BE2C (cell line): ENCODE measurements around the gene RNF187.

ENCODE experiments used
- DNase-seq: peaks from one replicate; pipeline ENCODE4 v3.0.0-alpha.2; 2020
- H3K27me3 ChIP-seq: fragments of 250-450 bp; sonication (Bioruptor Pico); 2 replicates; pipeline ENCODE4 v1.5.1; 2020; ENCODE audit warnings: mild to moderate bottlenecking
- H3K36me3 ChIP-seq: fragments of 250-450 bp; sonication (Bioruptor Pico); 2 replicates; pipeline ENCODE4 v1.5.1; 2020; ENCODE audit warnings: mild to moderate bottlenecking
- H3K4me1 ChIP-seq: fragments of 250-450 bp; sonication (Bioruptor Pico); 2 replicates; pipeline ENCODE4 v1.5.1; 2020
- H3K4me3 ChIP-seq: 2 replicates; pipeline ENCODE4 v1.5.1; 2011; ENCODE audit warnings: low read depth, low read length
- H3K9me3 ChIP-seq: fragments of 250-450 bp; sonication (Bioruptor Pico); 2 replicates; pipeline ENCODE4 v1.5.1; 2020
- TF ChIP-seq, protein P1 (sequence below): IDR thresholded peaks from 2 replicates; pipeline ENCODE4 v1.5.1; 2012; ENCODE audit warnings: mild to moderate bottlenecking, low read depth, low read length

Gene RNF187

DNA sequence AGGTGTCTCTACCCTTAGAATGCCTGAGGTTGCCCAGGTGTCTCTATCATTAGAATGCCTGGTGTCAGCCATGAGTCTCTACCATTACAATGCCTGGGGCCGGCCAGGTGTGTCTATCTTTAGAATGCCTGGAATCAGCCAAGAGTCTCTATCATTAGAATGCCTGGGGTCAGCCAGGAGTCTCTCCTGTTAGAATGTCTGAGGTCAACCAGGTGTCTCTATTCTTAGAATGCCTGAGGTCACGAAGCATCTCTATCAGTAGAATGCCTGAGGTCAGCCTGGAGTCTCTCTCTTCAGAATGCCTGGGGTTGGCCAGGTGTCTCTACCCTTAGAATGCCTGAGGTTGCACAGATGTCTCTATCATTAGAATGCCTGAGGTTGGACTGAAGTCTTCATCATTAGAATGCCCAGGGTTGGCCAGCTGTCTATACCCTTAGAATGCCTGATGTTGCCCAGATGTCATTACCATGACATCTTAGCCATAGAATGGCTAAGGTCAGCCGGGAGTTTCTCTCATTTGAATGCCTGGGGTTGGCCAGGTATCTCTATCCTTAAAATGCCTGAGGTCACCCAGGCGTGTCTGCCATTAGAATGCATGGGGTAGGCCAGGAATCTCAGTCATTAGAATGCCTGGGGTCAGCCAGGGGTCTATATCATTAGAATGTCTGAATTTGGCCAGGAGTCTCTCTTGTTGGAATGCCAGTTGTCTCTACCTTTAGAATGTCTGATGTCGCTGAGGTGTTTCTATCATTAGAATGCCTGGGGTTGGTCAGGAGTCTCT lies 44.0 kb downstream of the RNF187 start:
- Histone ChIP-seq H3K4me1 (no peaks in the 10 kb centered on the region), H3K36me3 (no peaks in the 10 kb centered on the region), H3K27me3 (no peaks in the 10 kb centered on the region), H3K9me3 (no peaks in the 10 kb centered on the region; the same call in 1 of the 2 replicates), H3K4me3 (no peak overlapping the region)
- no peak for DNase-seq
- TF ChIP-seq, protein P1, sequence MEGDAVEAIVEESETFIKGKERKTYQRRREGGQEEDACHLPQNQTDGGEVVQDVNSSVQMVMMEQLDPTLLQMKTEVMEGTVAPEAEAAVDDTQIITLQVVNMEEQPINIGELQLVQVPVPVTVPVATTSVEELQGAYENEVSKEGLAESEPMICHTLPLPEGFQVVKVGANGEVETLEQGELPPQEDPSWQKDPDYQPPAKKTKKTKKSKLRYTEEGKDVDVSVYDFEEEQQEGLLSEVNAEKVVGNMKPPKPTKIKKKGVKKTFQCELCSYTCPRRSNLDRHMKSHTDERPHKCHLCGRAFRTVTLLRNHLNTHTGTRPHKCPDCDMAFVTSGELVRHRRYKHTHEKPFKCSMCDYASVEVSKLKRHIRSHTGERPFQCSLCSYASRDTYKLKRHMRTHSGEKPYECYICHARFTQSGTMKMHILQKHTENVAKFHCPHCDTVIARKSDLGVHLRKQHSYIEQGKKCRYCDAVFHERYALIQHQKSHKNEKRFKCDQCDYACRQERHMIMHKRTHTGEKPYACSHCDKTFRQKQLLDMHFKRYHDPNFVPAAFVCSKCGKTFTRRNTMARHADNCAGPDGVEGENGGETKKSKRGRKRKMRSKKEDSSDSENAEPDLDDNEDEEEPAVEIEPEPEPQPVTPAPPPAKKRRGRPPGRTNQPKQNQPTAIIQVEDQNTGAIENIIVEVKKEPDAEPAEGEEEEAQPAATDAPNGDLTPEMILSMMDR = no peak

DNA sequence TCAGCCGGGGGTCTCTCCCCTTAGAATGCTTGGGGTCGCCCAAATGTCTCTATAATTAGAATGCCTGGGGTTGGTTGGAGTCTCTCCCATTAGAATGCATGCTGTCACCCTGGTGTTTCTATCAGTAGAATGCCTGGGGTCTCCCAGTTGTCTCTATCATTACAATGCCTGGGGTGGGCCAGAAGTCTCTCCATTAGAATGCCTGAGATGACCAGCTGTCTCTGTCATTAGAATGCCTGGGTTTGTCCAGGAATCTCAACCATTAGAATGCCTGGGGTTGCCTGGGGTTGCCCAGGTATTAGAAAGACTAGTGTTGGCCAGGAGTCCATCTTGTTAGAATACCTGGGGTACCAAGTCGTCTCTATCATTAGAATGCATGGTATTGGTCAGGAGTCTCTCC lies 51.6 kb downstream of the RNF187 start:
- Histone ChIP-seq H3K4me1 (no peaks in the 10 kb centered on the region), H3K27me3 (no peaks in the 10 kb centered on the region), H3K4me3 (no peak overlapping the region), H3K9me3 (no peaks in the 10 kb centered on the region), H3K36me3 (no peaks in the 10 kb centered on the region)
- TF ChIP-seq, protein P1 = no peak
- no peak for DNase-seq

DNA sequence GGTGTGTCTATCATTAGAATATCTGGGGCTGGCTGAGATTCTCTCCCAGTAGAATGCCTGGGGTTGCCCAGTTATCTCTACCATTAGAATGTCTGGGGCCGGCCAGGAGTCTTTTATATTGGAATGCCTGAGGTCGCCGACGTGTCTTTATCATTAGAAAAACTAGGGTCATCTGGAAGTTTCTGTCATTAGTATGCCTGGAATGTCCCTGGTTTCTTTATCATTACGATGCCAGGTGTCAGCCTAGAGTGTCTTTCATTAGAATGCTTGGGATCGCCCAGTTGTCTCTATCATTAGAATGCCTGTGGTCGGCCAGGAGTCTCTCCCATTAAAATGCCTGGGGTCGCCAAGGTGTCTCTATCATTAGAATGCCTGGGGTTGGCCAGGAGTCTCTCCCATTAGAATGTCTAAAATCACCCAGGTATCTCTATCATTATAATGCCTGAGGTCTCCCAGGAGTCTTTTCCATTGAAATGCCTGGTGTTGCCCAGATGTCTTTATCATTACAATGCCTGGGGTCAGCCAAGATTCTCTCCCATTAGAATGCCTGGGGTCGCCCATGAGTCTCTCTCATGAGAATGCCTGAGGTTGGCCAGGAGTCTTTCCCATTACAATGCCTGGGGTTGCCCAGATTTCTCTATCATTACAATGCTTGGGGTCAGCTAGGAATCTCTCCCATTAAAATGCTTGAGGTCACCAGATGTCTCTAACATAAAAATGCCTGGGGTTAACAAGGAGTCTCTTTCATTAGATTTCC lies 53.2 kb downstream of the RNF187 start:
- H3K4me3 ChIP-seq = no peak overlapping the region
- no peak for DNase-seq
- H3K9me3 ChIP-seq = no peaks in the 10 kb centered on the region
- H3K36me3 ChIP-seq = no peaks in the 10 kb centered on the region
- H3K27me3 ChIP-seq = no peaks in the 10 kb centered on the region
- TF ChIP-seq, protein P1 = no peak
- H3K4me1 ChIP-seq = no peaks in the 10 kb centered on the region

DNA sequence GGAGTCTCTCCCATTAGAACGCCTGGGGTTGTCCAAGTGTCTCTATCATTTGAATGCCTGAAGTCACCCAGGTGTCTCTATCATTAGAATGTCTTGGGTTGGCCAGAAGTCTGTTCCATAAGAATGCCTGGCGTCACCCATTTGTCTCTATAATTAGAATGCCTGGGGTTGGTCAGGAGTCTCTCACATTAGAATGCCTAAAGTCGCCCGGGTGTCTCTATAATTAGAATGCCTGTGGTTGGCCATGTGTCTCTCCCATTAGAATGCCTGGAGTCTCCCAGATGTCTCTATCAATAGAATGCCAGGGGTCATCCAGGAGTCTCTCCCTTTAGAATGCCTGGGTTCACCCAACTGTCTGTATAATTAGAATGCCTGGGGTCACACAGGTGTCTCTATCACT lies 54.5 kb downstream of the RNF187 start:
- TF ChIP-seq, protein P1 = no peak

DNA sequence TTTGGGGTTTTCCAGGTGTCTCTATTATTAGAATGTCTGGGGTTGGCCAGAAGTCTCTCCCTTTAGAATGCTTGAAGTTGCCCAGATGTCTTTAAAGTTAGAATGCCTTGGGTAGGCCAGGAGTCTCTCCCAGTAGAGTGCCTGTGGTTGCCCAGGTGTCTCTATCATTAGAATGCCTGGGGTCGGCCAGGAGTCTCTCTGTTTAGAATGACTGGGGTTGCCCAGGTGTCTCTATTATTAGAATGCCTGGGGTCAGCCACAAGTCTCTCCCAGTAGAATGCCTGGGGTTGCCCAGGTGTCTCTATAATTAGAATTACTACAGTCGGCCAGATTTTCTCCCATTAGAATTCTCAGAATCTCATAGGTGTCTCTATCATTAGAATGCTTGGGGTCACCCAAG lies 55.2 kb downstream of the RNF187 start:
- Histone ChIP-seq H3K27me3 (no peaks in the 10 kb centered on the region), H3K4me3 (no peak overlapping the region), H3K36me3 (no peaks in the 10 kb centered on the region), H3K9me3 (no peaks in the 10 kb centered on the region), H3K4me1 (no peaks in the 10 kb centered on the region)
- DNase-seq = no peak
- TF ChIP-seq, protein P1 = no peak

More for the DNA sequence above, 54.5 kb downstream of the RNF187 start:
- H3K36me3 ChIP-seq = no peaks in the 10 kb centered on the region
- no peak overlapping the region for H3K4me3 ChIP-seq
- H3K9me3 ChIP-seq = no peaks in the 10 kb centered on the region
- no peaks in the 10 kb centered on the region for H3K4me1 ChIP-seq
- no peaks in the 10 kb centered on the region for H3K27me3 ChIP-seq
- no peak for DNase-seq

DNA sequence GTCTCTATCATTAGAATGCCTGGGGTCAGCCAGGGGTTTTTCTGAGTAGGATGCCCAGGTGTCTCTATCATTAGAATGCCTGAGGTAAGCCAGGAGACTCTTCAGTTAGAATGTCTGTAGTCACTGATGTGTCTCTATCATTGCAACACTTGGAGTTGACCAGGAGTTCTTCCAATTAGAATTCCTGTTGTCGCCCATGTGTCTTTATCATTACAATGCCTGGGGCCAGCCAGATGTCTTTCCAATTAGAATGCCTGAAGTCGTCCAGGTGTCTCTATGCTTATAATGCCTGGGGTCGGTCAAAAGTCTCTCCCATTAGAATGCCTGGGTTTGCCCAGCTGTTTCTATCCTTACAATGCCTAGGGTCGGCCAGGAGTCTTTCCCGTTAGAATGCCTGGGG lies 55.8 kb downstream of the RNF187 start:
- H3K4me1 ChIP-seq = no peaks in the 10 kb centered on the region
- H3K27me3 ChIP-seq = no peaks in the 10 kb centered on the region
- H3K9me3 ChIP-seq = no peaks in the 10 kb centered on the region
- no peaks in the 10 kb centered on the region for H3K36me3 ChIP-seq
- no peak overlapping the region for H3K4me3 ChIP-seq
- DNase-seq = no peak
- TF ChIP-seq, protein P1 = no peak
